GM19463 (cell line): Measurements from ENCODE around the gene ANTKMT.
"Not testable (repeated sequence)": the region's sequence is repeated elsewhere in the genome, so short reads cannot be mapped to it uniquely, and the experiment has no call there.

Experiments
- ATAC-seq: cut with Tn5 transposase; IDR thresholded peaks from one replicate; pipeline ENCODE4 v1.9.1; 2021; ENCODE audit warnings: mild to moderate bottlenecking, moderate library complexity; ENCODE audit not compliant: unreplicated experiment

The ANTKMT gene

GRCh38 chr16:680967-681745, 39.8 kb upstream of the ANTKMT start:
- no peak for ATAC-seq

DNA sequence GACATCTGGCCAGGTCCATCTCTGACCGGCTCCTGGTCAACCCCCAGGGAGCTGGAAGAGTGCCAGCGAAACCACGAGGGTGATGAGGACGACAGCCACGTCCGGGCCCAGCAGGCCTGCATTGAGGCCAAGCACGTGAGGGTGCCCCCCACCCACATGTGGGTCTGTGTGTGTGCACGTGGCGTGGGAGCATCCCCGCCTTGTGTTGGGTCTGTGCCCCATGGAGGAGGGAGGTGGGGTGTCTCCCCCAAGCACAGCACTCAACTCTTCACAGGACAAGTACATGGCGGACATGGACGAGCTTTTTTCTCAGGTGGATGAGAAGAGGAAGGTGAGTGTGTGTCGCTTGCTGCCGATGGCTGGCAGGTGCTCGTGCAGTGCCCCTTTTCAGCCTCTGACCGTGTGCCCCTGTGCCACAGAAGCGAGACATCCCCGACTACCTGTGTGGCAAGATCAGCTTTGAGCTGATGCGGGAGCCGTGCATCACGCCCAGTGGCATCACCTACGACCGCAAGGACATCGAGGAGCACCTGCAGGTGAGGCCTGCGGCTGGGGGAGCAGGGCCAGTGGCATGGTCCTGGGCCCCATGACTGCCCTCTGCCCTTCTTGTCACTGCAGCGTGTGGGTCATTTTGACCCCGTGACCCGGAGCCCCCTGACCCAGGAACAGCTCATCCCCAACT, 39.1 kb upstream of the ANTKMT start:
- ATAC-seq = no peak

DNA sequence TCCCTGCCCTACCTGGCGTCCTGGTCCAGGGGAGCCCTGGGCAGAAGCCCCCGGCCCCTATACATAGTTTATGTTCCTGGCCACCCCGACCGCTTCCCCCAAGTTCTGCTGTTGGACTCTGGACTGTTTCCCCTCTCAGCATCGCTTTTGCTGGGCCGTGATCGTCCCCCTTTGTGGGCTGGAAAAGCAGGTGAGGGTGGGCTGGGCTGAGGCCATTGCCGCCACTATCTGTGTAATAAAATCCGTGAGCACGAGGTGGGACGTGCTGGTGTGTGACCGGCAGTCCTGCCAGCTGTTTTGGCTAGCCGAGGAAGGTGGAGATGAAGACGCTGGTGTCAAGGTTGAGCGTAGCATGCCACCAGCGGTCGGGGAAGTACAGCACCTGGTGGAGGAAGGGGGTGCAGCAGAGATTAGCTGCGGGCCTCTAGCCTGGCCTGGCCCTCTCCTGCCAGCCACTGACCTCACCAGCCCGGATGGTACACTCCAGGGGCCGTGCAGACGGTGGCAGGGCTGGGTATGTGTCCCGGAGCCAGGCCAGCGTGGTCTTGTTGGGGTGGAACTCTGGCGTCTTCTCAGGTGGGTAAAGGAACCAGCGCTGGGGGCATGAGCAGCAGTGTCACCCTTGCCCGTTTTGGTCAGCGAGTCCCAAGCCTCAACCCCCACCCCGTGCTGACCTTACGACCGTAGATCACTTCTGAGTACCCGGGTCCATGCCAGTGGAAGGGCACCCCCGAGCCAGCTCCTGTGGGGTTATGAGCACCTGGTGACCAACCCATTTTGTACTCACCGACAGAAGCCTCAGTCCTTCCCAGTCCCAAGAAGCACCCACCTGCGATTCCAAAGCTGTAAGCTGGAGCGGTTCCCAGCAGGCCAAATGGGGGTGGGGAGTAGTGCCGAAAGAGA, 38.2 kb upstream of the ANTKMT start:
- ATAC-seq = no peak

GRCh38 chr16:683396-684070, 37.4 kb upstream of the ANTKMT start:
- ATAC-seq = no peak

DNA sequence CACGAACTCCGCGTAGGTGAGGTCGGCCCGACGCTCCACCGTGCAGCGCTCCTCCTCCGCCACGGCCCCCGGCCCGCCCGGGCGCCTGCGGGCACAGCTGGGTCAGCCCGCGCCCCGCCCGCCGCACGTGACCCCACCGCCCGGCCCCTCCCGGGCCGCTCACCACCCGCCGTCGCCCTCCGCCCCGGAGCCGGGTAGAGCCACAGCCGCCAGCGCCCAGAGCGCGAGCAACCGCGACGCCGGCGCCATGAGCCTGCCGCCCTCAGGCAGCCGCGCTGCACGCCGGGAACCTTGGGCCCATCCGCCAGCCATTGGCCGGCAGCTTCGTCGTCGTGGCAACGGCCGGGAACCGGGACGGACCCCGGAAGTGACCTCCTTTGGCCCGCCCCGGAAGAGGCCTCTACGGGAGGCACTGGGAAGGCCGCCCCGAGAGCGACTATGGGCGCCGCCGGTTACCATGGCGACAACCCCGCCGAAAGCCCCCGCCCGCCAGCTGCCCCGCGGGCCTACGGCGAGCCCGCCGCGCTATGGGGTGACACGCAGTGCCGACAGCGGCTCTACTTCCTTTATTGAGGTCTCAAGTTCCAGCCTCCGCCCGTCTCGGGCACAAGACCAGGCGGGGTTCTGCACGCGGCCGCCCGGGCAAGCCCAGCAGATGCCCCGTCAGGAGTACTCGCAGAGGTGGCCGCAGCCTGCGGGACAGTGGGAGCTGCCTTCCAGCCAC, 36.7 kb upstream of the ANTKMT start, which contains the start of gene JMJD8:
TSS of gene JMJD8 (minus strand) at position 264 of the 724 bp plus-strand sequence. CDS start at position 249, 15 bp downstream.
- ATAC-seq = peak; percentile 73

- ATAC-seq = no peak
Measured at GRCh38 chr16:684961-685696, 35.8 kb upstream of the ANTKMT start.

GRCh38 chr16:685967-686366, 35.0 kb upstream of the ANTKMT start:
- ATAC-seq = no peak

GRCh38 chr16:686459-687260, 34.3 kb upstream of the ANTKMT start:
- ATAC-seq = no peak

- ATAC-seq = no peak
Measured at GRCh38 chr16:687499-687898, 33.4 kb upstream of the ANTKMT start.

DNA sequence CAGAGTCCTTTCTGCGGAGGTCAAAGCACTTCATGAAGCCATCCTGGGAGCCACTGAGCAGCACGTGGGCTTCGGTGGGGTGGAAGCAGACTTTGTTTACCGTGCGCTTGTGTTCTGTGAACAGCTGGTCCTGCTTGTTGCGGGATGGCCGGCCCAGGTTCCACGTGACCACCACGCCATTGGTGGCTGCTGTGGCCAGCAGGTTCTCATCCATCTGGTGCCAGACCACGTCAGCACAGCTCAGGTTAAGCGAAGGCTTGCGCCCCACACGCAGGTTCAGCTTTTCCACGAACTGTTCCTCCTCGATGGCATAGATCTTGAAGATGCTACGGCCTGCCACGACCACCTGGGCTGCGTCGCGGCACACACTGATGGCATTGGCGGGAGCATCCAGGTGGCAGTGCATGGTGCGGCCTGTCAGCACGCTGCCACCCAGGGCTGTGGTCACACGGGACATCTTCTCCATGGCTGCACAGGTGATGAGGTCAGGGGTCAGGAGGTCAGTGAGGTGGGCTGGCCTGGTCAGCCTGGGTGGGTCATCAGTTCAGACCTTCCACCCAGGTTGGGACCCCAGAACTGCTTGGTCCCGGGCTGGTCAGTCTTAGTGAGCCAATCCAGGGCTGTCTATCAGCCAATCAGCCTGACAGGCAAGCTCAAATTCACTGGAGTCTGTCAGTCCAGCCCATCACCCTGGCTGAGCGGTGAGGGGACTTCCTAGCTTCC, 31.6 kb upstream of the ANTKMT start:
- no peak for ATAC-seq

- ATAC-seq = not testable (repeated sequence)
Measured at GRCh38 chr16:691242-691641, 29.7 kb upstream of the ANTKMT start.

- ATAC-seq = no peak
Measured at GRCh38 chr16:692356-693108, 28.4 kb upstream of the ANTKMT start.

- no peak for ATAC-seq
Measured at GRCh38 chr16:693364-693763, 27.6 kb upstream of the ANTKMT start.

GRCh38 chr16:693766-694165, 27.2 kb upstream of the ANTKMT start:
- no peak for ATAC-seq

DNA sequence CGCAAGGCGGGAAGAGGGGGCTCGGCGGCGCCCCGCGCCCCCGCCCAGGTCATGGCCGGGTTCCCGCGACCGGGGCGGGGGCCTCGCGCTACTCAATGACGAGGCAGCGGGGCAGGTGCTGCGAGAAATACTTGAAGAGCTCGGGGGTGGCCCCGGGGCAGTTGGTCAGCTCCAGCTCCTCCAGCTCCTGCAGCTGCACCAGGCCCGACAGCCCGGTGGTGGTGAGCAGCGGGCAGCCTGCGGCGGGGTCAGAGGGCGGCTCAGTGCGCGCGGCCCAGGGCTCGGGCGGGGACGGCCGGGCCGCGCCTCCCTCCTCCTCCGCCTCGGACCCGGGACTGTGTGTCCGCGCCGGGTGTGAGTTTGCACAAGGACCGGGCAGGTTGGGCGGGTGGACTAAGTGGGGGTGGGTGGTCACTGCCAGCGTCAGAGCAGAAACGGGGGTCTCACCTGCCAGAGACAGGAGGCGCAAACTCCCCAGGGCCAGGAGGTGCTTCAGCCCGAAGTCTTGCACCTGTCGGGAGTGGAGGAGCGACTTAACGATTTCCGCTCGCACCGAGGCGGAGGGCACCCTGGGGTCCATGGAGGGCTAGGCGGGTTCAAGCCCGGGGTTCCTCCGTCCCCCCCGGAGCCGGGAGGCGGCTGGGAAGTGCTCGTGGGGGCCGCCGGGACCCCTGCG, 26.6 kb upstream of the ANTKMT start:
- no peak for ATAC-seq

DNA sequence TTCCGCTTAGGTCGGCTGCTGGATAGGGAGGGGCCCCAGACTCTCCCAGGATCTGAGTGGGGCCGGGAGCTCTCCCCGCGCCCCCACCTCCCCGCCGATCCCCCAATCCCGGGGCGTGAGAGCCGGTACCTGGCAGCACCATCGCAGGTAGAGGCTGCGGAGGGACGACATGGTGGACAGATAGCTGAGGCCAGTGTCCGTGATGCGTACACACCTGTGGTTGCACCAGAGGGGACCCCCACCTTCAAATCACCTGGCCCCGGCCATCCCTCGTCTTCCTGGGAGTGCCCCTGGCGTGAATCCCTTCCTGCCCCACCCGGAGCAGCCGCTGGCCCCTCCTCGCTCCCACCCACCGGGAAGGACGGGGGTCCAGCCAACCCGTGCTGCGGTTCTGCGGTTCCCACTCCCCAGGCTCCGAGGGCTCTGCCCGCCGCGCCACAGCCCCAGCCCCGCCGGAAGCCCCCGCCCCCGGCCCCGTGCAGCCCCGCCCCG, 26.0 kb upstream of the ANTKMT start:
- no peak for ATAC-seq
